Suprapubic skin (tissue), 4 donors: ENCODE data around the gene BPI. TPM values are rescaled to one million over a fixed set of nuclear protein-coding genes. Genes with fewer than 3 reads are reported as not detected.
"Not testable (repeated sequence)": the region's sequence is repeated elsewhere in the genome, so short reads cannot be mapped to it uniquely, and the experiment has no call there.

ENCODE experiments used
- DNase-seq, 2 donors: peaks; one replicate each; pipeline ENCODE4 v3.0.0-alpha.2; 2019; ENCODE audit warnings: low spot score in 2 of 2
- H3K27ac ChIP-seq: fragments of 200-600 bp; sonication (generic); one replicate; pipeline ENCODE4 v1.5.1; 2019
- H3K27me3 ChIP-seq: fragments of 200-600 bp; sonication (generic); one replicate; pipeline ENCODE4 v1.5.1; 2019
- H3K36me3 ChIP-seq: fragments of 200-600 bp; sonication (generic); one replicate; pipeline ENCODE4 v1.5.1; 2019
- H3K4me1 ChIP-seq: fragments of 200-600 bp; sonication (generic); one replicate; pipeline ENCODE4 v1.5.1; 2019
- H3K4me3 ChIP-seq: fragments of 200-600 bp; sonication (generic); one replicate; pipeline ENCODE4 v1.5.1; 2019; ENCODE audit warnings: mild to moderate bottlenecking
- H3K9me3 ChIP-seq: fragments of 200-600 bp; sonication (generic); one replicate; pipeline ENCODE4 v1.5.1; 2019
- CTCF ChIP-seq, 2 donors: fragments of 200-600 bp in 1 of 2; fragments of 450-650 bp in 1 of 2; sonication (generic) in 1 of 2; IDR thresholded peaks; one replicate each; pipeline ENCODE4 v1.5.1; 2016 to 2019; ENCODE audit warnings: antibody characterized with exemption in 2 of 2, mild to moderate bottlenecking in 1 of 2, moderate library complexity in 1 of 2
- EP300 ChIP-seq: sonication (generic); formaldehyde crosslinking; IDR thresholded peaks from one replicate; pipeline ENCODE4 v1.6.1; 2017; ENCODE audit warnings: antibody characterized with exemption
- POLR2A ChIP-seq, 2 donors: fragments of 450-650 bp; IDR thresholded peaks; one replicate each; pipeline ENCODE4 v1.6.1; 2017; ENCODE audit warnings: antibody characterized with exemption in 2 of 2, mild to moderate bottlenecking in 2 of 2, moderate library complexity in 2 of 2
- POLR2AphosphoS5 ChIP-seq, 3 donors: sonication (generic); formaldehyde crosslinking; IDR thresholded peaks; one replicate each; pipeline ENCODE4 v1.6.1; 2017; ENCODE audit warnings: antibody characterized with exemption in 3 of 3
- WGBS: methylation state at CpG from one replicate; pipeline ENCODE4 v1.1.5; 2018; 5-methylcytosine and 5-hydroxymethylcytosine counted together
- total RNA-seq, 4 donors: library from RNA; depleted of rRNA; stranded (reverse); fragments of >200 nt; gene quantifications; one replicate each; pipeline ENCODE4 v1.1.0, GENCODE V29; 2016

Gene BPI
- total RNA-seq, 4 donors from 2014 or later = not detected

DNA sequence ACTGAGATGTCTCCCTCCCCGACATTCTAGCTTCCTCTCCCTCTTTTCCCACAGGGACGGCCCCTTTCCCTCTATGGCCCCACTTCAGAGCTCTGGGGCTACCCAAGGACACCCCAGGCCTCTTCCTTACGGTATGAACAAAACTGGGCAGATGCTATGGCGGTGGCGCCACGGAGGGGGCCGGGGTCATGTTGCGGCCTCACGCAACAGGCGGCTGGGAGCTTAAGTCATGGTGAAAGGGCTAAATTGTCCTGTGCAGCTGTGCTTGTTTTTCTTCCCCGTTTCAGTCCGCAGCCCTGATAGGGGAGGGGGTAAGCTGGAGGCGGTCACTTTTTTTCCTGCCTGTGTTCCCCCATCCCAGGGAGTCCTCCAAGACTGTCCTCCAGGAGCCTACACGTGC, 25.8 kb upstream of the BPI start:
- no peaks in the 10 kb centered on the region for H3K27me3 ChIP-seq
- no peaks in the 10 kb centered on the region for H3K36me3 ChIP-seq
- no peaks in the 10 kb centered on the region for H3K4me1 ChIP-seq
- WGBS = 80% methylated on average over 14 of the region's 14 CpGs
- TF ChIP-seq CTCF (IDR thresholded peaks at IDR 0.05) (no peak), EP300 (no peak), POLR2A (IDR thresholded peaks at IDR 0.05) (no peak), POLR2AphosphoS5 (IDR thresholded peaks at IDR 0.05) (no peak)
- peak in 1 of 2 donors; percentile 52 for DNase-seq
- H3K9me3 ChIP-seq = no peaks in the 10 kb centered on the region
- H3K4me3 ChIP-seq = no peak overlapping the region
- no peak overlapping the region for H3K27ac ChIP-seq

- TF ChIP-seq EP300 (no peak), POLR2AphosphoS5 (IDR thresholded peaks at IDR 0.05) (no peak), POLR2A (IDR thresholded peaks at IDR 0.05) (no peak), CTCF (IDR thresholded peaks at IDR 0.05) (no peak)
- H3K27ac ChIP-seq = no peak overlapping the region
- H3K4me3 ChIP-seq = no peak overlapping the region
- H3K4me1 ChIP-seq = no peaks in the 10 kb centered on the region
- 97% methylated on average over 2 of the region's 2 CpGs for WGBS
- peak in 1 of 2 donors; percentile 18 for DNase-seq
- H3K27me3 ChIP-seq = no peaks in the 10 kb centered on the region
- no peaks in the 10 kb centered on the region for H3K36me3 ChIP-seq
- H3K9me3 ChIP-seq = no peaks in the 10 kb centered on the region
These were observed 25.2 kb upstream of the BPI start for GRCh38 chr20:38278763-38279162.

DNA sequence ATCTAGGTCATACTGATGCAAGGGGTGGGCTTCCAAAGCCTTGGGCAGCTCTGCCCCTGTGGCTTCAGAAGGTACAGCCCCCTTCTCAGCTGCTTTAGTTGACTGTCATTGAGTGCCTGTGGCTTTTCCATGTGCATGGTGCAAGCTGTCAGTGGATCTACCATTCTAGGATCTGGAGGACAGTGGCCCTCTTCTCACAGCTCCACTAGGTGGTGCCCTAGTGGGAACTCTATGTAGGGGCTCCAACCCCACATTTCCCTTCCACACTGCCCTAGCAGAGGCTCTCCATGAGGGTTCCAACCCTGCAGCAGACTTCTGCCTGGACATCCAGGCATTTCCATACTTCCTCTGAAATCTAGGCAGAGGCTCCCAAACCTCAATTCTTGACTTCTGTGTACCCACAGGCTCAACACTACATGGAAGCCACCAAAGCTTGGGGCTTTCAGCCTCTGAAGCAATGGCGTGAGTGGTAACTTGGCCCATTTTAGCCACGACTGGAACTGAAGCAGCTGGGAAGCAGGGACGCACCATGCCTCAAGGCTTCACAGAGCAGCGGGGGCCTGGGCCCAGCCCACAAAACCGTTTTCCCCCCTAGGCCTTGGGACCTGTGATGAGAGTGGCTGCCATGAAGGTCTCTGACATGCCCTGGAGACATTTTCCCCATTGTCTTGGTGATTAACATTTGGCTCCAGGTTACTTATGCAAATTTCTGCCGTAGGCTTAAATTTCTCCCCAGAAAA, 22.6 kb upstream of the BPI start:
- DNase-seq = peak in 1 of 2 donors; percentile 48
- H3K36me3 ChIP-seq, H3K27ac ChIP-seq, H3K4me1 ChIP-seq, H3K27me3 ChIP-seq, H3K9me3 ChIP-seq, H3K4me3 ChIP-seq: not testable (repeated sequence)
- WGBS = 73% methylated on average over 2 of the region's 6 CpGs

DNA sequence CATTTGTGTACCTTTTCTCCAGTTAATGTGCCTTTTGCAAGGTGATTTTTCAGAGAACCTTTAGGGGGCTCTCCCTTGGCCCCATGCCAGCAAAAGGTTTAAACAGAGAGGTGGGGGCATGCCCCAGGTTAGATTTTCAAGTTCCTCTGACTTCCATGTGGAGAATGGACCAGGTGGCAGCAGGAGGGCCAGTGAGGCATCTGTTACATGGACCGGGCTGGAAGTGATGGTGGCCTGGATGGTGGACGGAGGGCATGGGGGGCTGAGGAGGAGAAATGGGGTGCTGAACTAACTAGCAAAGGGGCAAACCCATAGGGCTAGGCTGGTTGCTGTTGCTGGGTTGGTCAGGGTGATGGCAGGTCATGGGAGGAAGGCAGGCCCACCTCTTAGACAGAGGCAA, 20.7 kb upstream of the BPI start:
- 95% methylated on average over 2 of the region's 2 CpGs for WGBS
- Histone ChIP-seq H3K36me3 (no peaks in the 10 kb centered on the region), H3K4me3 (no peak overlapping the region), H3K27ac (no peak overlapping the region), H3K9me3 (no peaks in the 10 kb centered on the region), H3K4me1 (no peaks in the 10 kb centered on the region), H3K27me3 (no peaks in the 10 kb centered on the region)
- no peak for TF ChIP-seq POLR2A (IDR thresholded peaks at IDR 0.05)
- no peak for TF ChIP-seq EP300
- TF ChIP-seq CTCF (IDR thresholded peaks at IDR 0.05) = no peak
- TF ChIP-seq POLR2AphosphoS5 (IDR thresholded peaks at IDR 0.05) = no peak
- DNase-seq = peak in 1 of 2 donors; percentile 41

DNA sequence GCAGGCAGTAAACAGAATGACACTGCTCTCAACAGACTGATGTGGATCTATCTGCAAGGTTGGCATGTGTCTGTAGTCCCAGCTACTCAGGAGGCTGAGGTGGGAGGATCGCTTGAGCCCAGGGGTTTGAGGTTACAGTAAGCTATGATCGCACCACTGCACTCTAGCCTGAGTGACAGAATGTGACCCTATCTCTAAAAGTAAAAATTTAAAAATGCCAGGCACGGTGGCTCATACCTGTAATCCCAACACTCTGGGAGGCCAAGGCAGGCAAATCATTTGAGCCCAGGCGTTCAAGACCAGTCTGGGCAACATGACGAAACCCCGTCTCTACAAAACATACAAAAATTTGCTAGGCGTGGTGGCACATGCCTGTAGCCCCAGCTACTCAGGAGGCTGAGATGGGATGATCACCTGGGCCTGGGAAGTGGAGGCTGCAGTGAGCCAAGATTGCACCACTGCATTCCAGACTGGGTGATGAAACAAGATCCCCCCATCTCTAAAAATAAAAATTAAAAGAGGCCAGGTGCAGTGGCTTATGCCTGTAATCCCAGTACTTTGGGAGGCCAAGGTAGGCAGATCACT, 19.8 kb upstream of the BPI start:
- H3K4me1 ChIP-seq, H3K4me3 ChIP-seq, H3K9me3 ChIP-seq, H3K27ac ChIP-seq, H3K27me3 ChIP-seq, H3K36me3 ChIP-seq: not testable (repeated sequence)
- WGBS = 91% methylated on average over 7 of the region's 7 CpGs
- DNase-seq = peak in 1 of 2 donors; percentile 43

DNA sequence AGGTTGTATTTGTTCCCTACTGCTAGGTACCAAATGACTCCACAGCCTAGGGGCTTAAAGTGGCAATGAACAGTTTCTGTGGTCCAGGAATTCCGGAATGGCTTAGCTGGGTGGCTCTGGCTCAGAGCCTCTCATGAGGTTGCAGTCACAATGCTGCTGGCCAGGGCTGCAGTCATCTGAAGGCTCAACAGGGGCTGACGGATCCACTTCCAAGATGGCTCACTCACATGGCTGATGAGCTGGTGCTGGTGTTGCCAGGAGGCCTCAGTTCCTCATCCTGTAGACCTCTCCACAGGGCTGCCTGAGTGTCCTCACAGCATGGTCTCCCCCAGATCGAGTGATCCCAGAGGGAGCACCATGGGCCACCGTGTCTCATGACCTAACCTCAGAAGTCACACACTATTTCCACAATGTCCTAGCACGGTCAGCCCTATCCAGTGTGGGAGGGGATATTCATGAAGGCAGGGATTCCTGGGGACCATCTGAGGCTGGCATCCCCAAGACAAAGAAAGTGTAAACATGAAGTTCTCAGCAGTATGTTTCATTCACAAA, 19.0 kb upstream of the BPI start:
- WGBS = 90% methylated on average over 3 of the region's 5 CpGs
- Histone ChIP-seq H3K4me3 (no peak overlapping the region), H3K9me3 (no peaks in the 10 kb centered on the region), H3K27ac (no peak overlapping the region), H3K27me3 (no peaks in the 10 kb centered on the region), H3K4me1 (no peaks in the 10 kb centered on the region), H3K36me3 (no peaks in the 10 kb centered on the region)
- TF ChIP-seq EP300 (no peak), CTCF (IDR thresholded peaks at IDR 0.05) (no peak), POLR2AphosphoS5 (IDR thresholded peaks at IDR 0.05) (no peak), POLR2A (IDR thresholded peaks at IDR 0.05) (no peak)
- DNase-seq = peak in 1 of 2 donors; percentile 40
